ENCODE measurements around the gene TXN2.
"Not testable (repeated sequence)": the region's sequence is repeated elsewhere in the genome, so short reads cannot be mapped to it uniquely, and the experiment has no call there.

Gene TXN2

DNA sequence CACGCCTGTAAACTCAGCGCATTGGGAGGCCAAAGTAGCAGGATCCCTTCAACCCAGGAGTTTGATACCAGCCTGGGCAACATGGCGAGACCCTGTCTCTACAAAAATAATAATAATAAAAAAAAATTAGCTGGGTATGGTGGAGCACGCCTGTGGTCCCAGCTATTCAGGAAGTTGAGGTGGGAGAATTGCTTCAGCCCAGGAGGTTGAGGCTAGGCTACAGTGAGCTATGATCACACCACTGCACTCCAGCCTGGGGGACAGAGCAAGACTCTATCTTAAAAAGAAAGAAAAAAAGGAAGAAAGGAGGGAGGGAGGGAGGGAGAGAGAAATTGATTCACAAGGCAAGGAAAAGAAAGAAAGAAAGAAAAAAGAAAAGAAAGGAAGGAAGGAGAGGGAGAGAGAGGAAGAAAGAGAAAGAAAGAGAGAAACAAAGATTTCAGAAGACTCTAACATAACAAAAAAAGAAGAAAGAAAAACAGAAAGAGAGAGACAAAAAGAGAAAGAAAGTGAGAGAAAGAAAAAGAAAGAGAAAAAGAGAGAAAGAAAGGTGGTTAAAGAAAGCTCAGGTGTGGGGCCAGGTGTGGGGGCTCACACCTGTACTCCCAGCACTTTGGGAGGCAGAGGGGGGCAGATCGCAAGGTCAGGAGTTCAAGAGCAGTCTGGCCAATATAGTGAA is 56.4 kb downstream of the TXN2 start:
- H3K4me3 ChIP-seq: 0 out of 20 replicates have a peak overlapping the region, but pooled peaks of 1 of the 10 experiments have one; percentile 1
- H3K9me3 ChIP-seq (replicated peaks in 1 of 11): no peaks in the 10 kb centered on the region
- no peaks in the 10 kb centered on the region for H4K20me1 ChIP-seq
- peak overlapping the region in 10 of 11 experiments; percentile 13 to 83 (median 75); a peak in 16 of 22 replicates for H3K9ac ChIP-seq
- H3K27me3 ChIP-seq: no peaks in the 10 kb centered on the region
- H3K4me2 ChIP-seq: peak overlapping the region; percentile 78 to 95 (median 85)
- peak overlapping the region in 10 of 11 experiments; percentile 74 to 95 (median 84); a peak in 20 of 22 replicates for H3K27ac ChIP-seq
- no peak; a peak in 1 of 22 replicates for TF ChIP-seq Cebpa-rat (IDR thresholded peaks at IDR 0.05)
- no peaks in the 10 kb centered on the region for H3K36me3 ChIP-seq
- peaks cover 59 to 80% (median 76%) of the 10 kb centered on the region in 10 experiments for H3K4me1 ChIP-seq

DNA sequence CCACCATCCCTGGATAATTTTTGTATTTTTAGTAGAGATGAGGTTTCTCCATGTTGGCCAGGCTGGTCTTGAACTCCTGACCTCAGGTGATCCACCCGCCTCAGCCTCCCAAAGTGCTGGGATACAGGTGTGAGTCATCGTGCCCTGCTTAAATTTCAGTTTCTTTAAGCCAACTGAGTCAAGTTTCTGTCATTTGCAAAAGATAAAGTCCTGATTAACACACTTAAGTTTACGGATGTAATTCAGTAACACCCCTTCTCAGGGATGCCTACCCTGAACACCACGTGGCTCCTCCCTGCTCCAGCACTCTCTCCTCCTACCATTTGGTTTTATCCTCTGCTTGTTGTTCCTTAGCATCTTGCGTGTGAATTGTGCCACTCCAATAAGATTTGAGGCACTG is 57.0 kb downstream of the TXN2 start:
- Histone ChIP-seq H3K4me2 (peak overlapping the region; percentile 79 to 94 (median 85); a peak in 21 of 22 replicates), H3K4me1 (peaks cover 64 to 86% (median 82%) of the 10 kb centered on the region in 10 experiments), H3K9ac (peak overlapping the region in 8 of 11 experiments; percentile 21 to 83 (median 61); a peak in 10 of 22 replicates), H3K27ac (peak overlapping the region in 9 of 11 experiments; percentile 66 to 95 (median 85); a peak in 17 of 22 replicates)
- not testable (repeated sequence) for H3K27me3 ChIP-seq; H3K36me3 ChIP-seq; H3K9me3 ChIP-seq (replicated peaks in 1 of 11); H3K4me3 ChIP-seq; H4K20me1 ChIP-seq

DNA sequence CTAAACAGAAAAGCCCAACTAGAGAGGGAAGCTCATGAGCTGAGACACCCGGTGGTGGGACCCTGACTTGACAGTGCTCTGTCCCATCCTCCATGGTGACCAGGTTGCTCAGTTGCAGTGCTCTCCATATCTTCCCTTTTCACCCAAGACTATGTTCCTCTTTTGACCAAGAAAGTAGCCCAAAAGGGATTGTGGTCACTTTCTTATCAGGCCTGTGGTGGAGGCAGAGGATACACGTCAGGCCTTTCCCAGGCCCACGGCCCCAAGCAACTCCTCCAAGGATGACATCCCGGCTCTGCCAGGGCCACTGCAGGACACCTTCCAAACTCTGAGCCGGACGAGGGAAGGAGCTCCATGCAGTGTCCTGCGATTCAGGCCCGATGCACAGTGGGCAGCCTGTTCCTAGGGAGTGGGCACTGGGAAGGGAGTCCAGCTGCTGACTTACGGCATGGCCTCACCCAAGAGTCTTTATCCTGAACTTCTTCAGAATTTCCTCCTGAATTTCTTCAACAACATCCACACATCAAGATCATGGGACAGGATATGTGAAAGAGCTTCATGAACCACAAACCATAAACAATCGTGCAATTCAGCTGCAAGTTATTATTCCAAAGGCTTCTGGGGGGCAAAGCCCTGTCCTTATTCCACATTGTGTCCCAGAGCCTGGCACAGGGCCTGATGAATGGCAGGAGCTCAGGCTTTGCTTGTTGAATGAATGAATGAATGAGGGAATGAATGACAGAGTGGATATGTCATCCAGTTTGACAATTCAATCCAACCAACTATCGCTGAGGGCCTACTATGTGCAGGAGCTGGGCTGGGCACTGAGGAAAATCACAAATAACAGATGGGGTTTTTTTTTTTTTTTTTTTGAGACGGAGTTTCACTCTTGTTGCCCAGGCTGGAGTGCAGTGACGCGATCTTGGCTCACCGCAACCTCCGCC is 57.7 kb downstream of the TXN2 start:
- no peaks in the 10 kb centered on the region for H3K36me3 ChIP-seq
- H3K27me3 ChIP-seq: no peaks in the 10 kb centered on the region
- peak overlapping the region; percentile 79 to 94 (median 85) for H3K4me2 ChIP-seq
- no peaks in the 10 kb centered on the region for H4K20me1 ChIP-seq
- H3K27ac ChIP-seq: peak overlapping the region in 10 of 11 experiments; percentile 22 to 95 (median 84); a peak in 19 of 22 replicates
- peaks cover 72 to 93% (median 89%) of the 10 kb centered on the region in 10 experiments for H3K4me1 ChIP-seq
- TF ChIP-seq Cebpa-rat (IDR thresholded peaks at IDR 0.05): no peak
- H3K9me3 ChIP-seq (replicated peaks in 1 of 11): no peaks in the 10 kb centered on the region
- H3K9ac ChIP-seq: peak overlapping the region in 9 of 11 experiments; percentile 19 to 78 (median 58); a peak in 14 of 22 replicates
- no peak overlapping the region; a peak in 1 of 20 replicates for H3K4me3 ChIP-seq

DNA sequence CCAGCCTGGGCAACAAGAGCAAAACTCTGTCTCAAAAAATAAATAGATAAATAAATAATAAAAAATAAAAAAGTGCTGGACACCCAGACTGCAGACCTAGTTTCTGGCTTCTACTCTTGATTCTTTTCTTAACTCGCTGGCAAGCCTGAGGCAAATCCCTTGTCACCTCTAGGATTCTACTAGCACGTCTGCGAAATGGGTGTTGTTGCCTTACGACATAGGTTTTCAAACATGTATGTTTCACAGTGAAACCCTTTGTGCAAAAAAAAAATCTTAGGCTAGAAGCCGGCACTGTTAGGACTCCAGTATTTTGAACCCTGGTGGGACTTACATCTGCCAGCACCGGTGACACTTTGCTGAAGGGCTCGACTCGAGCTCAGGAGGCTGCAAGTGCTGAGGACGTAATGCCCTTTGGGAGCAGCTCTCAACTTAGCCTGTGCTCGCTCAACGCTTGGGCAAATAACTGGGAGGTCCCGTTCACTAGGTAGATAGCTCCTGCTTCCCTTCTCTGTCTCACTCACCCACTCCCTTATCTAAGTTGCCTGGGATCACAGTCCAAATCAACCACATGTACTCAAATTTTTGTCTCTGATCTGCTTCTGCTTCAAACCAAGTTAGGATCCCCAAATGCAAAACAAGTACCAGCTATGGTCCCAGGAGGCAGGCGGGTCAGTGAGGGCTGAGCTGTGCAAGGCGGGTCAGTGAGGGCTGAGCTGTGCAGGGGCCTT is 59.0 kb downstream of the TXN2 start:
- peaks cover 78 to 100% (median 95%) of the 10 kb centered on the region in 10 experiments for H3K4me1 ChIP-seq
- H3K4me2 ChIP-seq: peak overlapping the region; percentile 79 to 94 (median 85); a peak in 21 of 22 replicates
- H3K9me3 ChIP-seq (replicated peaks in 1 of 11): no peaks in the 10 kb centered on the region
- no peak overlapping the region for H3K4me3 ChIP-seq
- no peaks in the 10 kb centered on the region for H3K36me3 ChIP-seq
- TF ChIP-seq Cebpa-rat (IDR thresholded peaks at IDR 0.05): no peak
- H3K27ac ChIP-seq: peak overlapping the region in 9 of 11 experiments; percentile 66 to 95 (median 85); a peak in 16 of 22 replicates
- H4K20me1 ChIP-seq: no peaks in the 10 kb centered on the region
- H3K9ac ChIP-seq: peak overlapping the region in 9 of 11 experiments; percentile 10 to 67 (median 59); a peak in 16 of 22 replicates
- H3K27me3 ChIP-seq: no peaks in the 10 kb centered on the region

DNA sequence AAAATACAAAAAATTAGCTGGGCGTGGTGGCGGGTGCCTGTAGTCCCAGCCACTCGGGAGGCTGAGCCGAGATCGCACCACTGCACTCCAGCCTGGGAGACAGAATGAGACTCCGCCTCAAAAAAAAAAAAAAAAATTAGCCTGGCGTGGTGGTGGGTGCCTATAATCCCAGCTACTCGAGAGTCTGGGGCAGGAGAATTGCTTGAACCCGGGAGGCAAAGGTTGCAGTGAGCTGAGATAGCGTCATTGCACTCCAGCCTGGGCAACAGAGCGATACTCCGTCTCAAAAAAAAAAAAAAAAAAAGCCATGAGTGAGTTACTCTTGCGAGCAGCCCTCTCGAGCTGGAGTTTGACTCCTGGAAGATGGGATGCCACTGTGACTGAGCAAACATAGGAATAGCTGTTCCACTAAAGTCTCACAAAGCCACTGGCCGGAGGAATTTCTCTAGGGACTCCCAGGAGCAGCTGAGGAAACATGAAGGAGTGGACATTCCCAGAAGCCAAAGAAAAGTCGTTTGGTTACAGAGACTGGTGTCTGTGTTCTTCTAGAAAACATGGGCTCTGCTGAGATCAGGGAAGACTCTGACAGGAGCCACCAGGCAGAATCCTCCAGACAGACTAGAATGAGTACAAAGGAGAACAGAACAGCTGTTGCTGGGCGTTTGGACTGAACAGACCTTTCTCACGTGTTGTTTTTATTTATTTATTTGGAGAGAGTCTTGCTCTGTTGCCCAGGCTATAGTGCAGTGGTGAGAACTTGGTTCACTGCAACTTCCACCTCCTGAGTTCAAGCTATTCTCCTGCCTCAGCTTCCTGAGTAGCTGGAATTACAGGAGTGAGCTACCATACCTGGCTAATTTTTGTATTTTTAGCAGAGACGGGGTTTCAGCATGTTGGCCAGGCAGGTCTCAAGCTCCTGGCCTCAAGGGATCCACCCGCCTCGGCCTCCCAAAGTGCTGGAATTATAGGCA is 61.2 kb downstream of the TXN2 start:
- no peaks in the 10 kb centered on the region for H4K20me1 ChIP-seq
- TF ChIP-seq Cebpa-rat (IDR thresholded peaks at IDR 0.05): no peak
- H3K4me1 ChIP-seq: peaks cover 77 to 100% (median 95%) of the 10 kb centered on the region in 10 experiments
- H3K36me3 ChIP-seq: no peaks in the 10 kb centered on the region
- H3K4me2 ChIP-seq: peak overlapping the region; percentile 61 to 97 (median 84)
- H3K27ac ChIP-seq: peak overlapping the region in 9 of 11 experiments; percentile 73 to 98 (median 89); a peak in 19 of 22 replicates
- no peaks in the 10 kb centered on the region for H3K27me3 ChIP-seq
- peak overlapping the region in 3 of 10 experiments; percentile 25 to 46 (median 40); a peak in 2 of 20 replicates for H3K4me3 ChIP-seq
- H3K9ac ChIP-seq: peak overlapping the region in 10 of 11 experiments; percentile 40 to 82 (median 78); a peak in 17 of 22 replicates
- H3K9me3 ChIP-seq (replicated peaks in 1 of 11): no peaks in the 10 kb centered on the region

DNA sequence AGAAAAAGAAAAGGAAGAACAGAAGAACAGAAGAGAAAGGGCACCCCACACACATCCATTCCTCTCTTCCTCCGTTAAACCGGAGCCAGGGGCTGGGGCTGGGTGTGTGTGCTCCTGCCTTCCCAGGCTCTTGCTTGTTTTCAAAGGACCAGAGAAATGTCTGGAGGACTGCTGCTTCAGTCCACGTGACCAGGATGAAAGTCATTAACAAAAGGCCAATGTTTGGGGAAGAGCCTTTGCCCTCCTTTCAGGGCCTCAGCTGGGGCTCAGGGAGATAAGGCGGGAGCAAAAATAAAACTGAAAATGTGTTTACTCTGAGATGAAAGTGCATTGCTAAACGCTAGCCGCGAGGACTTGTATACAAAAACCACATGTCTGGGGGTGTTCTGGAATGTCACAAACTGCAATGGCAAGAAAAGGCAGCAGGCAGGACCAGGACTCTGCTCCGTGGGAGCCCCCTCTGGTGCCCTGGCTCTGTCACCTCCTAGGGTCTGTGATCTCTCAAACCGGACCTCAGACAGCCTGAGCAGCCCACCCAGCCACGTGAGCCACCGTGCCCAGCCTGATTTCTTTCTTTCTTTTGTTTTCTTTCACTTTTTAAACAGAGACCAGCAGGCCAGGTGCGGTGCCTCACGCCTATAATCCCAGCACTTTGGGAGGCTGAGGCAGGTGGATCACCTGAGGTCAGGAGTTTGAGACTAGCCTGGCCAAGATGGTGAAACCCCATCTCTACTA is 62.1 kb downstream of the TXN2 start:
- H3K4me3 ChIP-seq: peak overlapping the region in 8 of 10 experiments; percentile 6 to 46 (median 24); a peak in 6 of 20 replicates
- no peaks in the 10 kb centered on the region for H3K9me3 ChIP-seq (replicated peaks in 1 of 11)
- H3K4me1 ChIP-seq: peaks cover 69 to 100% (median 95%) of the 10 kb centered on the region in 10 experiments
- H3K27ac ChIP-seq: peak overlapping the region in 10 of 11 experiments; percentile 38 to 98 (median 88); a peak in 20 of 22 replicates
- no peaks in the 10 kb centered on the region for H3K36me3 ChIP-seq
- no peaks in the 10 kb centered on the region for H3K27me3 ChIP-seq
- peak overlapping the region; percentile 40 to 82 (median 78); a peak in 21 of 22 replicates for H3K9ac ChIP-seq
- TF ChIP-seq Cebpa-rat (IDR thresholded peaks at IDR 0.05): peak in 7 of 11 experiments; percentile 14 to 86 (median 72); a peak in 11 of 22 replicates
- H3K4me2 ChIP-seq: peak overlapping the region; percentile 61 to 97 (median 84)
- H4K20me1 ChIP-seq: no peaks in the 10 kb centered on the region

DNA sequence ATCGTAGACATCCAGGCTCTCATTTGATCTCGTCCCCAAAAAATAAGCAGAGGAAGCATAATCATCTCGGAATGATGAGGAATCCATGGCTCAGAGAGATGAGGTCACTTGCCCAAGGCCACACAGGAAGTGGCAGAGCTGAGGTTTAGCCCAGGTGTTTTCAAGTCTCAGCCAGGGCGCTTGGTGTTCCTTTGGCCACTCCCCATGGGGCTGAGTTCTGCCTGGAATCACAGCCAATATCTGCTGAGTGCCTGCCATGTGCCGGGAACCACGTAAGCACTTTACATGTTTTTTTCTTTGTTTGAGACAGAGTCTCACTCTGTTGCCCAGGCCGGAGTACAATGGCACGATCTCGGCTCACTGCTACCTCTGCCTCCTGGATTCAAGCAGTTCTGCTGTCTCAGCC is 64.2 kb downstream of the TXN2 start:
- peak overlapping the region in 9 of 11 experiments; percentile 26 to 76 (median 70); a peak in 18 of 22 replicates for H3K9ac ChIP-seq
- no peak for TF ChIP-seq Cebpa-rat (IDR thresholded peaks at IDR 0.05)
- no peaks in the 10 kb centered on the region for H3K36me3 ChIP-seq
- H3K9me3 ChIP-seq (replicated peaks in 1 of 11): no peaks in the 10 kb centered on the region
- no peaks in the 10 kb centered on the region for H4K20me1 ChIP-seq
- no peaks in the 10 kb centered on the region for H3K27me3 ChIP-seq
- peak overlapping the region in 1 of 10 experiments; percentile 21; a peak in 1 of 20 replicates for H3K4me3 ChIP-seq
- H3K27ac ChIP-seq: peak overlapping the region in 10 of 11 experiments; percentile 45 to 98 (median 86); a peak in 21 of 22 replicates
- H3K4me1 ChIP-seq: peaks cover 48 to 98% (median 91%) of the 10 kb centered on the region in 10 experiments
- peak overlapping the region; percentile 66 to 87 (median 76) for H3K4me2 ChIP-seq
